K562 (cell line): ENCODE results near the gene SULT2A1. TPM values are rescaled to one million over a fixed set of nuclear protein-coding genes. Genes with fewer than 3 reads are reported as not detected.

ENCODE experiments used
- ADNP ChIP-seq: fragments of 200-800 bp; sonication (Bioruptor generic); IDR thresholded peaks from 2 replicates; pipeline ENCODE4 v1.6.1; 2016; ENCODE audit warnings: missing genetic modification characterization, missing compliant biosample characterization
- ARNT ChIP-seq, 2 experiments: fragments of 450-650 bp; IDR thresholded peaks; 2 replicates each; pipeline ENCODE4 v1.6.1; 2016; ENCODE audit warnings: mild to moderate bottlenecking in 1 of 2
- CHCHD3 ChIP-seq: fragments of 250-450 bp; sonication (Bioruptor Pico); IDR thresholded peaks from 2 replicates; pipeline ENCODE4 v2.1.2; 2022; ENCODE audit warnings: mild to moderate bottlenecking
- ESRRB ChIP-seq: fragments of 250-450 bp; sonication (Bioruptor Pico); IDR thresholded peaks from 2 replicates; pipeline ENCODE4 v1.5.0; 2020; ENCODE audit warnings: mild to moderate bottlenecking, moderate library complexity, borderline replicate concordance
- FOXM1 ChIP-seq, 2 experiments: fragments of 450-650 bp in 1 of 2; sonication (generic) in 1 of 2; formaldehyde crosslinking in 1 of 2; IDR thresholded peaks; 2 replicates each; pipeline versions ENCODE4 v1.6.1 to v1.9.0; 2017 to 2022; ENCODE audit warnings: low read depth in 2 of 2, mild to moderate bottlenecking in 2 of 2, missing genetic modification reagents in 1 of 2, moderate library complexity in 1 of 2
- JUNB ChIP-seq: fragments of 450-650 bp; formaldehyde crosslinking; conservative IDR thresholded peaks from 2 replicates; pipeline ENCODE4 v1.4.0; 2020; ENCODE audit warnings: mild to moderate bottlenecking
- LCOR ChIP-seq: sonication (generic); formaldehyde crosslinking; IDR thresholded peaks from 2 replicates; pipeline ENCODE4 v1.8.0; 2022; ENCODE audit warnings: mild to moderate bottlenecking, missing genetic modification reagents
- MXI1 ChIP-seq: IDR thresholded peaks from 2 replicates; pipeline ENCODE4 v1.6.1; 2011; ENCODE audit warnings: low read depth, mild to moderate bottlenecking, improper control_type of control experiment, low read length
- TEAD1 ChIP-seq, 2 experiments: fragments of 450-650 bp in 1 of 2; sonication (generic) in 1 of 2; formaldehyde crosslinking; IDR thresholded peaks; 2 replicates each; pipeline versions ENCODE4 v1.4.0 to v1.8.0; 2020 to 2022; ENCODE audit warnings: mild to moderate bottlenecking in 2 of 2, missing genetic modification reagents in 1 of 2
- polyA plus RNA-seq, 8 experiments: library from polyadenylated mRNA; depleted of rRNA in 4 of 8; stranded (reverse) in 5 of 8; unstranded in 3 of 8; fragments of >200 nt; fragmentation: Nextera tagmentation in 2 of 8; fragmentation: Illumina TruSeq in 1 of 8; extraction: Ambion mirVana in 2 of 8; extraction: Trizol in 1 of 8; gene quantifications; 2 replicates each; pipeline versions ENCODE4 v1.2.1 to v1.2.3, GENCODE V29; 2011 to 2014; ENCODE audit warnings: inconsistent platforms in 1 of 8, missing spikeins in 1 of 8
- total RNA-seq, 7 experiments: library from RNA; depleted of rRNA in 6 of 7; stranded (reverse); fragments of >200 nt in 6 of 7; fragmentation: Illumina TruSeq in 2 of 7; extraction: Trizol in 2 of 7; gene quantifications; 2 replicates each; pipeline versions ENCODE4 v1.2.1 to v1.2.3, GENCODE V29; 2011 to 2021; ENCODE audit warnings: low replicate concordance in 1 of 7
- TF ChIP-seq, protein P1 (sequence below): sonication (generic); formaldehyde crosslinking; IDR thresholded peaks from 2 replicates; pipeline ENCODE4 v1.8.1; 2022; ENCODE audit warnings: missing genetic modification reagents
- TF ChIP-seq, protein P2 (sequence below): IDR thresholded peaks from 2 replicates; pipeline ENCODE4 v1.6.1; 2016; ENCODE audit warnings: missing genetic modification characterization, missing compliant biosample characterization
- TF ChIP-seq, protein P3 (sequence below): fragments of 450-650 bp; IDR thresholded peaks from 2 replicates; pipeline ENCODE4 v1.6.1; 2016; ENCODE audit warnings: borderline replicate concordance
- TF ChIP-seq, protein P4 (sequence below): sonication (generic); formaldehyde crosslinking; IDR thresholded peaks from 2 replicates; pipeline ENCODE4 v1.8.0; 2022; ENCODE audit warnings: mild to moderate bottlenecking, low read depth, missing genetic modification reagents
- TF ChIP-seq, protein P5 (sequence below): fragments of 450-650 bp; formaldehyde crosslinking; conservative IDR thresholded peaks from 2 replicates; pipeline ENCODE4 v1.4.0; 2022; ENCODE audit warnings: mild to moderate bottlenecking, missing genetic modification characterization

SULT2A1 gene
- total and polyA plus RNA-seq, 9 of the 15 experiments (the other 6 are each of a cell fraction or from before 2014, with no cell fraction given): 0.03 to 0.25 (median 0.07) TPM; not detected in 4

DNA sequence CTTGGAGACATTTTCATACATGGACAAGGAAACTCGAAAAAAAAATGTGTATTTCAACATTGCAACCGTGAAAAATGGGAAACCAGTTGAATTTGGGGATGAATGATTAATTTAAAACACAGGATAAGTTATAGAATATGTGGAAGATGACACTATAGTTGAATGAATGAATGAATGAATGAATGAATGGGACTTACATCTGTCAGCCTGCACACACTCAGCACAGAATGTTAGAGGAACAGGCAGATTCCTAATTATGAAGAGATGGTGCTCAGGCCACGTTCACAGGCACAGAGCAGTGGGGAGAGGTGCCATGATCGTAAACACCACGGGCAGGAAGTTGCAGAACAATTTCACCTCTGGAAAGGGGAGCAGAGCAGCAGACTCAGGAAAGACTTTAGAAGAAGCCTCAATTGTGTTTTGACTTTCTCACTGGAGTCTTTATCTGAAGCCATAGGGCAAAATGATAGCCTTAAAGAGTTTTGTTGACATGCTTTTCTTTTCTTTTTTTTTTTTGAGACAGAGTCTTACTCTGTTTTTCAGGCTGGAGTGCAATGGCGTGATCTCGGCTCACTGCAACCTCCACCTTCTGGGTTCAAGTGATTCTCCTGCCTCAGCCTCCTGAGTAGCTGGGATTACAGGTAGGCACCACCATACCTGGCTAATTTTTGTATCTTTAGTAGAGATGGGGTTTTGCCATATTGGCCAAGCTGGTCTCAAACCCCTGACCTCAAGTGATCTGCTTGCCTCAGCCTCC lies 4.9 kb upstream of the SULT2A1 start (continued):
- TF ChIP-seq, protein P1, sequence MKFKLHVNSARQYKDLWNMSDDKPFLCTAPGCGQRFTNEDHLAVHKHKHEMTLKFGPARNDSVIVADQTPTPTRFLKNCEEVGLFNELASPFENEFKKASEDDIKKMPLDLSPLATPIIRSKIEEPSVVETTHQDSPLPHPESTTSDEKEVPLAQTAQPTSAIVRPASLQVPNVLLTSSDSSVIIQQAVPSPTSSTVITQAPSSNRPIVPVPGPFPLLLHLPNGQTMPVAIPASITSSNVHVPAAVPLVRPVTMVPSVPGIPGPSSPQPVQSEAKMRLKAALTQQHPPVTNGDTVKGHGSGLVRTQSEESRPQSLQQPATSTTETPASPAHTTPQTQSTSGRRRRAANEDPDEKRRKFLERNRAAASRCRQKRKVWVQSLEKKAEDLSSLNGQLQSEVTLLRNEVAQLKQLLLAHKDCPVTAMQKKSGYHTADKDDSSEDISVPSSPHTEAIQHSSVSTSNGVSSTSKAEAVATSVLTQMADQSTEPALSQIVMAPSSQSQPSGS: no peak
- TF ChIP-seq, protein P2, sequence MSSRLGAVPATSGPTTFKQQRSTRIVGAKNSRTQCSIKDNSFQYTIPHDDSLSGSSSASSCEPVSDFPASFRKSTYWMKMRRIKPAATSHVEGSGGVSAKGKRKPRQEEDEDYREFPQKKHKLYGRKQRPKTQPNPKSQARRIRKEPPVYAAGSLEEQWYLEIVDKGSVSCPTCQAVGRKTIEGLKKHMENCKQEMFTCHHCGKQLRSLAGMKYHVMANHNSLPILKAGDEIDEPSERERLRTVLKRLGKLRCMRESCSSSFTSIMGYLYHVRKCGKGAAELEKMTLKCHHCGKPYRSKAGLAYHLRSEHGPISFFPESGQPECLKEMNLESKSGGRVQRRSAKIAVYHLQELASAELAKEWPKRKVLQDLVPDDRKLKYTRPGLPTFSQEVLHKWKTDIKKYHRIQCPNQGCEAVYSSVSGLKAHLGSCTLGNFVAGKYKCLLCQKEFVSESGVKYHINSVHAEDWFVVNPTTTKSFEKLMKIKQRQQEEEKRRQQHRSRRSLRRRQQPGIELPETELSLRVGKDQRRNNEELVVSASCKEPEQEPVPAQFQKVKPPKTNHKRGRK (tag): no peak
- TF ChIP-seq, protein P3, sequence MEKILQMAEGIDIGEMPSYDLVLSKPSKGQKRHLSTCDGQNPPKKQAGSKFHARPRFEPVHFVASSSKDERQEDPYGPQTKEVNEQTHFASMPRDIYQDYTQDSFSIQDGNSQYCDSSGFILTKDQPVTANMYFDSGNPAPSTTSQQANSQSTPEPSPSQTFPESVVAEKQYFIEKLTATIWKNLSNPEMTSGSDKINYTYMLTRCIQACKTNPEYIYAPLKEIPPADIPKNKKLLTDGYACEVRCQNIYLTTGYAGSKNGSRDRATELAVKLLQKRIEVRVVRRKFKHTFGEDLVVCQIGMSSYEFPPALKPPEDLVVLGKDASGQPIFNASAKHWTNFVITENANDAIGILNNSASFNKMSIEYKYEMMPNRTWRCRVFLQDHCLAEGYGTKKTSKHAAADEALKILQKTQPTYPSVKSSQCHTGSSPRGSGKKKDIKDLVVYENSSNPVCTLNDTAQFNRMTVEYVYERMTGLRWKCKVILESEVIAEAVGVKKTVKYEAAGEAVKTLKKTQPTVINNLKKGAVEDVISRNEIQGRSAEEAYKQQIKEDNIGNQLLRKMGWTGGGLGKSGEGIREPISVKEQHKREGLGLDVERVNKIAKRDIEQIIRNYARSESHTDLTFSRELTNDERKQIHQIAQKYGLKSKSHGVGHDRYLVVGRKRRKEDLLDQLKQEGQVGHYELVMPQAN: peak; percentile 51; the same call in 1 of the 2 replicates
- no peak for TF ChIP-seq MXI1
- TF ChIP-seq FOXM1 (IDR thresholded peaks at IDR 0.05; ENCODE audit: low read depth): no peak
- TF ChIP-seq FOXM1 (CRISPR knock-in tag; IDR thresholded peaks at IDR 0.05; ENCODE audit: low read depth): no peak; the same call in 1 of the 2 replicates
- TF ChIP-seq, protein P4, sequence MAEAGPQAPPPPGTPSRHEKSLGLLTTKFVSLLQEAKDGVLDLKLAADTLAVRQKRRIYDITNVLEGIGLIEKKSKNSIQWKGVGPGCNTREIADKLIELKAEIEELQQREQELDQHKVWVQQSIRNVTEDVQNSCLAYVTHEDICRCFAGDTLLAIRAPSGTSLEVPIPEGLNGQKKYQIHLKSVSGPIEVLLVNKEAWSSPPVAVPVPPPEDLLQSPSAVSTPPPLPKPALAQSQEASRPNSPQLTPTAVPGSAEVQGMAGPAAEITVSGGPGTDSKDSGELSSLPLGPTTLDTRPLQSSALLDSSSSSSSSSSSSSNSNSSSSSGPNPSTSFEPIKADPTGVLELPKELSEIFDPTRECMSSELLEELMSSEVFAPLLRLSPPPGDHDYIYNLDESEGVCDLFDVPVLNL (CRISPR knock-in tag): no peak
- 0 out of 2 replicates have a peak, but pooled peaks have one; percentile 49 for TF ChIP-seq CHCHD3 (CRISPR knock-in tag)
- no peak for TF ChIP-seq JUNB
- TF ChIP-seq TEAD1 (CRISPR knock-in tag; IDR thresholded peaks at IDR 0.05): 0 out of 4 replicates have a peak, but pooled peaks of 1 of the 2 experiments have one; percentile 28
- no peak for TF ChIP-seq ESRRB (CRISPR knock-in tag)
- no peak for TF ChIP-seq LCOR (CRISPR knock-in tag)
- no peak for TF ChIP-seq ARNT (IDR thresholded peaks at IDR 0.05)
- TF ChIP-seq, protein P5, sequence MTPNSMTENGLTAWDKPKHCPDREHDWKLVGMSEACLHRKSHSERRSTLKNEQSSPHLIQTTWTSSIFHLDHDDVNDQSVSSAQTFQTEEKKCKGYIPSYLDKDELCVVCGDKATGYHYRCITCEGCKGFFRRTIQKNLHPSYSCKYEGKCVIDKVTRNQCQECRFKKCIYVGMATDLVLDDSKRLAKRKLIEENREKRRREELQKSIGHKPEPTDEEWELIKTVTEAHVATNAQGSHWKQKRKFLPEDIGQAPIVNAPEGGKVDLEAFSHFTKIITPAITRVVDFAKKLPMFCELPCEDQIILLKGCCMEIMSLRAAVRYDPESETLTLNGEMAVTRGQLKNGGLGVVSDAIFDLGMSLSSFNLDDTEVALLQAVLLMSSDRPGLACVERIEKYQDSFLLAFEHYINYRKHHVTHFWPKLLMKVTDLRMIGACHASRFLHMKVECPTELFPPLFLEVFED (CRISPR knock-in tag): no peak
- TF ChIP-seq ADNP (tag): 0 out of 2 replicates have a peak, but pooled peaks have one; percentile 18
